Liver (tissue), 9 donors: ENCODE measurements around the gene EZR. TPM values are rescaled to one million over a fixed set of nuclear protein-coding genes. Genes with fewer than 3 reads are reported as not detected.

Experiments
- DNase-seq: peaks from one replicate; pipeline ENCODE4 v3.0.0-alpha.2; 2017; ENCODE audit warnings: low spot score
- H3K27ac ChIP-seq, 2 donors: one replicate each; pipeline ENCODE4 v1.7.0; 2013; ENCODE audit warnings: inconsistent platforms in 2 of 2, low read length in 2 of 2, control low read depth in 1 of 2, low read depth in 1 of 2, mild to moderate bottlenecking in 1 of 2
- H3K27me3 ChIP-seq, 4 donors: one replicate each; pipeline versions ENCODE4 v1.6.1 to v1.7.0; 2013; ENCODE audit warnings: low read length in 3 of 4, inconsistent platforms in 1 of 4, mild to moderate bottlenecking in 1 of 4, moderate library complexity in 1 of 4; ENCODE audit not compliant: control insufficient read depth in 4 of 4, insufficient read depth in 4 of 4
- H3K36me3 ChIP-seq, 4 donors: one replicate each; pipeline versions ENCODE4 v1.6.1 to v1.7.0; 2013; ENCODE audit warnings: low read length in 3 of 4, mild to moderate bottlenecking in 3 of 4, low read depth in 1 of 4, moderate library complexity in 1 of 4; ENCODE audit not compliant: control insufficient read depth in 4 of 4, insufficient read depth in 3 of 4
- H3K4me1 ChIP-seq, 4 donors: one replicate each; pipeline versions ENCODE4 v1.6.1 to v1.7.0; 2013; ENCODE audit warnings: low read length in 3 of 4, mild to moderate bottlenecking in 3 of 4, moderate library complexity in 1 of 4; ENCODE audit not compliant: control insufficient read depth in 4 of 4, insufficient read depth in 4 of 4
- H3K4me3 ChIP-seq, 3 donors: one replicate each; pipeline versions ENCODE4 v1.6.1 to v1.7.0; 2013; ENCODE audit warnings: low read length in 3 of 3, control low read depth in 1 of 3, low read depth in 1 of 3, mild to moderate bottlenecking in 1 of 3
- H3K9ac ChIP-seq, 2 donors: one replicate each; pipeline ENCODE4 v1.7.0; 2013; ENCODE audit warnings: low read length in 2 of 2, mild to moderate bottlenecking in 2 of 2, moderate library complexity in 2 of 2, control low read depth in 1 of 2, low read depth in 1 of 2
- H3K9me3 ChIP-seq, 4 donors: one replicate each; pipeline versions ENCODE4 v1.6.1 to v1.7.0; 2013; ENCODE audit warnings: low read length in 3 of 4; ENCODE audit not compliant: control insufficient read depth in 4 of 4
- ATF3 ChIP-seq: IDR thresholded peaks from 2 replicates; pipeline ENCODE4 v1.6.1; 2016; ENCODE audit warnings: antibody characterized with exemption
- CTCF ChIP-seq: fragments of 150-350 bp; IDR thresholded peaks from 2 replicates; pipeline ENCODE4 v1.5.1; 2017; ENCODE audit warnings: improper control_type of control experiment, low read depth, low read length; ENCODE audit not compliant: missing input control
- EGR1 ChIP-seq, 2 donors: IDR thresholded peaks; 2 replicates each; pipeline ENCODE4 v1.6.1; 2016 to 2018; ENCODE audit warnings: antibody characterized with exemption in 2 of 2, low read depth in 2 of 2
- FOXA2 ChIP-seq: IDR thresholded peaks from 2 replicates; pipeline ENCODE4 v1.6.1; 2016; ENCODE audit warnings: antibody characterized with exemption
- GABPA ChIP-seq, 2 donors: IDR thresholded peaks in 1 of 2; conservative IDR thresholded peaks in 1 of 2; 2 replicates each; pipeline ENCODE4 v1.6.1; 2016; ENCODE audit warnings: antibody characterized with exemption in 2 of 2, mild to moderate bottlenecking in 1 of 2, moderate library complexity in 1 of 2
- HNF4A ChIP-seq, 2 donors: conservative IDR thresholded peaks; 2 replicates each; pipeline ENCODE4 v1.6.1; 2016; ENCODE audit warnings: antibody characterized with exemption in 2 of 2, mild to moderate bottlenecking in 2 of 2
- HNF4G ChIP-seq: IDR thresholded peaks from 2 replicates; pipeline ENCODE4 v1.6.1; 2016; ENCODE audit warnings: antibody characterized with exemption
- JUND ChIP-seq, 2 donors: IDR thresholded peaks; 2 replicates each; pipeline ENCODE4 v1.6.1; 2016; ENCODE audit warnings: antibody characterized with exemption in 2 of 2
- RXRA ChIP-seq, 2 donors: IDR thresholded peaks; 2 replicates each; pipeline ENCODE4 v1.6.1; 2017 to 2018; ENCODE audit warnings: antibody characterized with exemption in 2 of 2, mild to moderate bottlenecking in 1 of 2
- SP1 ChIP-seq: IDR thresholded peaks from 2 replicates; pipeline ENCODE4 v1.6.1; 2018; ENCODE audit warnings: antibody characterized with exemption, mild to moderate bottlenecking
- TAF1 ChIP-seq: conservative IDR thresholded peaks from 2 replicates; pipeline ENCODE4 v1.6.1; 2016; ENCODE audit warnings: antibody characterized with exemption, mild to moderate bottlenecking
- WGBS: extraction: QIAGEN DNeasy Blood & Tissue Kit; methylation state at CpG from one replicate; pipeline ENCODE4 v1.1.7; 2013; 5-methylcytosine and 5-hydroxymethylcytosine counted together
- polyA plus RNA-seq, 2 donors: library from polyadenylated mRNA; stranded (reverse) in 1 of 2; unstranded in 1 of 2; fragments of 200-250 nt in 1 of 2; fragments of >200 nt in 1 of 2; fragmentation: Nextera tagmentation in 1 of 2; extraction: Ambion mirVana in 1 of 2; gene quantifications; one replicate each; pipeline versions ENCODE4 v1.2.1 to v1.2.3, GENCODE V29; 2013 to 2015
- total RNA-seq, 2 donors: library from RNA; depleted of rRNA; stranded (reverse); fragments of >200 nt; gene quantifications; one replicate each; pipeline ENCODE4 v1.2.3, GENCODE V29; 2014
- TF ChIP-seq, protein P1 (sequence below): IDR thresholded peaks from 2 replicates; pipeline ENCODE4 v1.6.1; 2016; ENCODE audit warnings: antibody characterized with exemption
- donor health status: healthy.
- donor health status: healthy.
- donor health status: healthy.
- donor health status: healthy.
- donor health status: healthy.

The EZR gene
- total and polyA plus RNA-seq, 4 donors, result 22.0 to 35.4 (median 25.4) TPM

DNA sequence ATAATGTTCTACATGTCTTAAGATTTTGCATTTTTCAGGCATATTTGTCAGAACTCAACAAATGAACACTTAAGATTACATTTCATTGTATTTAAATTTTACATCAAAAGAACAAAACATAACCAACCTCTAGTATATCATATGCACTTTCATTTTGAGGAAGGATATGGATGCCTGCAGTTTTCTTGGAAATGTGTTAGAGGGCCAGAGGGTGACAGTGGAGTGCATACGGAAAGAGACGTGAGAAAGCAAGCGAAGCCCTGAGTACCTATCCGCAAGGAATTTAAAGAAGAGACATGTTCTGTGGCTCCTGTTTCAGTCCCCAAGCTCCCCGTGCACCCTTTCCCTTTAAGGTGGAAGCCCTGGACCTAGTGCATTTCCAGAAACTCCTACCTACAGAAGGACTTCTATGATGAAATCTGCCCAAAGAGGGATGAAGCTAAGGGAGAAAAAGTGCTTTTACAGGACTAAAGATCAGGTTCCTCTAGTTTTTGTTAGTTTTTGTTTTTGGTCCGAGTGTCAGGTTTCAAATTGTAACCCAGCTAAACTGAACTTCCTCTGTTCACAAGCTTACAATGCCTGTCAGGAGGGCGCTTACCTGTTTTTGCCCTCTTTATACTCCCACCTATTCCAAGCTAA, 38.8 kb downstream of the EZR start:
- TF ChIP-seq SP1 (no peak), HNF4A (conservative IDR thresholded peaks at IDR 0.05) (no peak), HNF4G (no peak)
- Histone ChIP-seq H3K4me3 (no peak overlapping the region), H3K27me3 (no peaks in the 10 kb centered on the region), H3K36me3 (peaks cover 3 to 64% (median 60%) of the 10 kb centered on the region in 4 donors), H3K9ac (no peak overlapping the region), H3K27ac (no peak overlapping the region), H3K9me3 (no peaks in the 10 kb centered on the region), H3K4me1 (no peaks in the 10 kb centered on the region)
- WGBS, result 97% methylated on average over 7 of the region's 7 CpGs
- DNase-seq, result no peak

- TF ChIP-seq TAF1, result no peak
- TF ChIP-seq JUND (IDR thresholded peaks at IDR 0.05), result no peak
- TF ChIP-seq CTCF, result no peak
- TF ChIP-seq ATF3, result no peak
- TF ChIP-seq RXRA (IDR thresholded peaks at IDR 0.05), result no peak
- no peaks in the 10 kb centered on the region for H3K9me3 ChIP-seq
- no peak for DNase-seq
- H3K27ac ChIP-seq, result no peak overlapping the region
- H3K27me3 ChIP-seq, result no peaks in the 10 kb centered on the region
- peaks cover 0 to 66% (median 52%) of the 10 kb centered on the region in 4 donors for H3K36me3 ChIP-seq
- H3K9ac ChIP-seq, result no peak overlapping the region
- 96% methylated on average over 6 of the region's 6 CpGs for WGBS
- no peaks in the 10 kb centered on the region for H3K4me1 ChIP-seq
- no peak overlapping the region for H3K4me3 ChIP-seq
These were observed 41.1 kb downstream of the EZR start for GRCh38 chr6:158778005-158778527.

- Histone ChIP-seq H3K27ac (no peak overlapping the region), H3K9me3 (no peaks in the 10 kb centered on the region), H3K4me3 (no peak overlapping the region), H3K4me1 (no peaks in the 10 kb centered on the region), H3K27me3 (no peaks in the 10 kb centered on the region), H3K36me3 (peaks cover 0 to 60% (median 48%) of the 10 kb centered on the region in 4 donors), H3K9ac (no peak overlapping the region)
- TF ChIP-seq GABPA (IDR thresholded peaks at IDR 0.05 in 1 of 2, conservative IDR thresholded peaks at IDR 0.05 in 1 of 2) (no peak), EGR1 (IDR thresholded peaks at IDR 0.05; ENCODE audit: low read depth in 2 of 2) (no peak), TAF1 (no peak), FOXA2 (no peak)
- TF ChIP-seq, protein P1, sequence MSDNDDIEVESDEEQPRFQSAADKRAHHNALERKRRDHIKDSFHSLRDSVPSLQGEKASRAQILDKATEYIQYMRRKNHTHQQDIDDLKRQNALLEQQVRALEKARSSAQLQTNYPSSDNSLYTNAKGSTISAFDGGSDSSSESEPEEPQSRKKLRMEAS, result no peak
- DNase-seq, result no peak
- WGBS, result over 99% methylated on average over 3 of the region's 3 CpGs
These were observed 41.7 kb downstream of the EZR start for GRCh38 chr6:158777510-158777909.
